ENCODE results near the gene ICAM3.
"Not testable (repeated sequence)": the region's sequence is repeated elsewhere in the genome, so short reads cannot be mapped to it uniquely, and the experiment has no call there.

Gene ICAM3

GRCh38 chr19:10368101-10368803 lies 28.8 kb upstream of the ICAM3 start:
- Histone ChIP-seq H3K9ac (ENCODE audit: low read length in 2 of 2) (no peak overlapping the region), H3K36me3 (ENCODE audit: control insufficient read depth in 2 of 2, insufficient read depth in 2 of 2, low read length in 2 of 2) (peaks cover 26 to 40% of the 10 kb centered on the region in 2 donors), H3K4me1 (ENCODE audit: control insufficient read depth, insufficient read depth, low read length) (no peaks in the 10 kb centered on the region), H3K9me3 (ENCODE audit: control insufficient read depth in 2 of 2, low read length in 2 of 2) (no peaks in the 10 kb centered on the region), H3K27me3 (ENCODE audit: control insufficient read depth in 1 of 2, insufficient read depth in 2 of 2, low read length in 2 of 2) (no peaks in the 10 kb centered on the region), H3K4me3 (ENCODE audit: low read length in 2 of 2) (no peak overlapping the region), H3K27ac (ENCODE audit: low read length) (no peak overlapping the region)

GRCh38 chr19:10366950-10367512 lies 27.6 kb upstream of the ICAM3 start:
- not testable (repeated sequence) for H3K9me3 ChIP-seq (ENCODE audit: control insufficient read depth in 2 of 2, low read length in 2 of 2); H3K27me3 ChIP-seq (ENCODE audit: control insufficient read depth in 1 of 2, insufficient read depth in 2 of 2, low read length in 2 of 2); H3K4me3 ChIP-seq (ENCODE audit: low read length in 2 of 2); H3K4me1 ChIP-seq (ENCODE audit: control insufficient read depth, insufficient read depth, low read length); H3K9ac ChIP-seq (ENCODE audit: low read length in 2 of 2); H3K27ac ChIP-seq (ENCODE audit: low read length)
- H3K36me3 ChIP-seq (ENCODE audit: control insufficient read depth in 2 of 2, insufficient read depth in 2 of 2, low read length in 2 of 2) = peaks cover 26 to 42% of the 10 kb centered on the region in 2 donors

GRCh38 chr19:10365518-10365917 lies 26.1 kb upstream of the ICAM3 start:
- Histone ChIP-seq H3K4me1 (ENCODE audit: control insufficient read depth, insufficient read depth, low read length) (no peaks in the 10 kb centered on the region), H3K27ac (ENCODE audit: low read length) (no peak overlapping the region), H3K9me3 (ENCODE audit: control insufficient read depth in 2 of 2, low read length in 2 of 2) (no peaks in the 10 kb centered on the region), H3K27me3 (ENCODE audit: control insufficient read depth in 1 of 2, insufficient read depth in 2 of 2, low read length in 2 of 2) (no peaks in the 10 kb centered on the region), H3K36me3 (ENCODE audit: control insufficient read depth in 2 of 2, insufficient read depth in 2 of 2, low read length in 2 of 2) (peaks cover 30 to 52% of the 10 kb centered on the region in 2 donors), H3K4me3 (ENCODE audit: low read length in 2 of 2) (no peak overlapping the region), H3K9ac (ENCODE audit: low read length in 2 of 2) (no peak overlapping the region)

GRCh38 chr19:10364644-10365043 lies 25.2 kb upstream of the ICAM3 start:
- peaks cover 30 to 52% of the 10 kb centered on the region in 2 donors for H3K36me3 ChIP-seq (ENCODE audit: control insufficient read depth in 2 of 2, insufficient read depth in 2 of 2, low read length in 2 of 2)
- no peaks in the 10 kb centered on the region for H3K27me3 ChIP-seq (ENCODE audit: control insufficient read depth in 1 of 2, insufficient read depth in 2 of 2, low read length in 2 of 2)

GRCh38 chr19:10363789-10364281 lies 24.4 kb upstream of the ICAM3 start:
- Histone ChIP-seq H3K27me3 (ENCODE audit: control insufficient read depth in 1 of 2, insufficient read depth in 2 of 2, low read length in 2 of 2) (no peaks in the 10 kb centered on the region), H3K4me1 (ENCODE audit: control insufficient read depth, insufficient read depth, low read length) (no peaks in the 10 kb centered on the region), H3K9me3 (ENCODE audit: control insufficient read depth in 2 of 2, low read length in 2 of 2) (no peaks in the 10 kb centered on the region), H3K27ac (ENCODE audit: low read length) (no peak overlapping the region), H3K4me3 (ENCODE audit: low read length in 2 of 2) (no peak overlapping the region), H3K9ac (ENCODE audit: low read length in 2 of 2) (no peak overlapping the region), H3K36me3 (ENCODE audit: control insufficient read depth in 2 of 2, insufficient read depth in 2 of 2, low read length in 2 of 2) (peaks cover 30 to 50% of the 10 kb centered on the region in 2 donors)

More at GRCh38 chr19:10364644-10365043, 25.2 kb upstream of the ICAM3 start:
- H3K4me3 ChIP-seq (ENCODE audit: low read length in 2 of 2) = no peak overlapping the region
- H3K9ac ChIP-seq (ENCODE audit: low read length in 2 of 2) = no peak overlapping the region
- no peak overlapping the region for H3K27ac ChIP-seq (ENCODE audit: low read length)
- H3K4me1 ChIP-seq (ENCODE audit: control insufficient read depth, insufficient read depth, low read length) = no peaks in the 10 kb centered on the region
- H3K9me3 ChIP-seq (ENCODE audit: control insufficient read depth in 2 of 2, low read length in 2 of 2) = no peaks in the 10 kb centered on the region

- Histone ChIP-seq H3K9me3 (ENCODE audit: control insufficient read depth in 2 of 2, low read length in 2 of 2) (no peaks in the 10 kb centered on the region), H3K4me1 (ENCODE audit: control insufficient read depth, insufficient read depth, low read length) (no peaks in the 10 kb centered on the region), H3K4me3 (ENCODE audit: low read length in 2 of 2) (no peak overlapping the region), H3K27me3 (ENCODE audit: control insufficient read depth in 1 of 2, insufficient read depth in 2 of 2, low read length in 2 of 2) (no peaks in the 10 kb centered on the region), H3K27ac (ENCODE audit: low read length) (no peak overlapping the region), H3K9ac (ENCODE audit: low read length in 2 of 2) (no peak overlapping the region), H3K36me3 (ENCODE audit: control insufficient read depth in 2 of 2, insufficient read depth in 2 of 2, low read length in 2 of 2) (peaks cover 23 to 46% of the 10 kb centered on the region in 2 donors)
These were observed 22.8 kb upstream of the ICAM3 start for GRCh38 chr19:10362259-10362658.

GRCh38 chr19:10361569-10362011 lies 22.2 kb upstream of the ICAM3 start:
- Histone ChIP-seq H3K4me3 (ENCODE audit: low read length in 2 of 2) (no peak overlapping the region), H3K27me3 (ENCODE audit: control insufficient read depth in 1 of 2, insufficient read depth in 2 of 2, low read length in 2 of 2) (no peaks in the 10 kb centered on the region), H3K9ac (ENCODE audit: low read length in 2 of 2) (no peak overlapping the region), H3K36me3 (ENCODE audit: control insufficient read depth in 2 of 2, insufficient read depth in 2 of 2, low read length in 2 of 2) (peaks cover 20 to 43% of the 10 kb centered on the region in 2 donors), H3K4me1 (ENCODE audit: control insufficient read depth, insufficient read depth, low read length) (no peaks in the 10 kb centered on the region), H3K9me3 (ENCODE audit: control insufficient read depth in 2 of 2, low read length in 2 of 2) (no peaks in the 10 kb centered on the region), H3K27ac (ENCODE audit: low read length) (no peak overlapping the region)

GRCh38 chr19:10356431-10356830 lies 17.0 kb upstream of the ICAM3 start:
- no peak overlapping the region for H3K9ac ChIP-seq (ENCODE audit: low read length in 2 of 2)
- no peaks in the 10 kb centered on the region for H3K27me3 ChIP-seq (ENCODE audit: control insufficient read depth in 1 of 2, insufficient read depth in 2 of 2, low read length in 2 of 2)
- H3K27ac ChIP-seq (ENCODE audit: low read length) = no peak overlapping the region
- no peaks in the 10 kb centered on the region for H3K4me1 ChIP-seq (ENCODE audit: control insufficient read depth, insufficient read depth, low read length)
- peaks cover 11 to 24% of the 10 kb centered on the region in 2 donors for H3K36me3 ChIP-seq (ENCODE audit: control insufficient read depth in 2 of 2, insufficient read depth in 2 of 2, low read length in 2 of 2)
- H3K4me3 ChIP-seq (ENCODE audit: low read length in 2 of 2) = no peak overlapping the region
- no peaks in the 10 kb centered on the region for H3K9me3 ChIP-seq (ENCODE audit: control insufficient read depth in 2 of 2, low read length in 2 of 2)

GRCh38 chr19:10353793-10354391 lies 14.5 kb upstream of the ICAM3 start:
- H3K27me3 ChIP-seq (ENCODE audit: control insufficient read depth in 1 of 2, insufficient read depth in 2 of 2, low read length in 2 of 2) = no peaks in the 10 kb centered on the region
- no peak overlapping the region for H3K4me3 ChIP-seq (ENCODE audit: low read length in 2 of 2)
- no peaks in the 10 kb centered on the region for H3K4me1 ChIP-seq (ENCODE audit: control insufficient read depth, insufficient read depth, low read length)
- no peak overlapping the region for H3K9ac ChIP-seq (ENCODE audit: low read length in 2 of 2)
- H3K27ac ChIP-seq (ENCODE audit: low read length) = no peak overlapping the region
- H3K9me3 ChIP-seq (ENCODE audit: control insufficient read depth in 2 of 2, low read length in 2 of 2) = no peaks in the 10 kb centered on the region
- peaks cover 13 to 28% of the 10 kb centered on the region in 2 donors for H3K36me3 ChIP-seq (ENCODE audit: control insufficient read depth in 2 of 2, insufficient read depth in 2 of 2, low read length in 2 of 2)

GRCh38 chr19:10352764-10353671 lies 13.6 kb upstream of the ICAM3 start:
- Histone ChIP-seq H3K9ac (ENCODE audit: low read length in 2 of 2) (no peak overlapping the region), H3K36me3 (ENCODE audit: control insufficient read depth in 2 of 2, insufficient read depth in 2 of 2, low read length in 2 of 2) (peaks cover 13 to 27% of the 10 kb centered on the region in 2 donors), H3K27ac (ENCODE audit: low read length) (no peak overlapping the region), H3K4me1 (ENCODE audit: control insufficient read depth, insufficient read depth, low read length) (no peaks in the 10 kb centered on the region), H3K27me3 (ENCODE audit: control insufficient read depth in 1 of 2, insufficient read depth in 2 of 2, low read length in 2 of 2) (no peaks in the 10 kb centered on the region), H3K9me3 (ENCODE audit: control insufficient read depth in 2 of 2, low read length in 2 of 2) (no peaks in the 10 kb centered on the region), H3K4me3 (ENCODE audit: low read length in 2 of 2) (peak overlapping the region in 1 of 2 donors; percentile 8)

Data from stomach smooth muscle (tissue), 2 donors.